Gastrocnemius medialis (tissue), 4 donors: ENCODE results near the gene ISL2. TPM values are rescaled to one million over a fixed set of nuclear protein-coding genes. Genes with fewer than 3 reads are reported as not detected.
"Not testable (repeated sequence)": the region's sequence is repeated elsewhere in the genome, so short reads cannot be mapped to it uniquely, and the experiment has no call there.

Experiments
- ATAC-seq, 2 donors: fragments of 150-250 bp; one replicate each; pipeline ENCODE4 v1.9.1; 2016
- DNase-seq, 2 donors: peaks; one replicate each; pipeline ENCODE4 v3.0.0-alpha.2; 2019
- H3K27ac ChIP-seq, 4 donors: fragments of 200-600 bp; sonication (generic); 1 replicate in 1 of 4; 2 replicates in 3 of 4; pipeline ENCODE4 v1.5.1; 2016 to 2018; ENCODE audit warnings: mild to moderate bottlenecking in 2 of 4, moderate library complexity in 1 of 4
- H3K27me3 ChIP-seq, 3 donors: fragments of 200-600 bp; sonication (generic) in 2 of 3; 1 replicate in 1 of 3; 2 replicates in 2 of 3; pipeline versions ENCODE4 v1.5.1 to v1.6.0; 2016 to 2019; ENCODE audit warnings: mild to moderate bottlenecking in 1 of 3, moderate library complexity in 1 of 3
- H3K36me3 ChIP-seq, 2 donors: fragments of 200-600 bp; sonication (generic) in 1 of 2; one replicate each; pipeline ENCODE4 v1.5.1; 2017 to 2018
- H3K4me1 ChIP-seq, 2 donors: fragments of 200-600 bp; sonication (generic) in 1 of 2; one replicate each; pipeline ENCODE4 v1.5.1; 2016 to 2017; ENCODE audit warnings: mild to moderate bottlenecking in 2 of 2
- H3K4me3 ChIP-seq, 4 donors: fragments of 200-600 bp; sonication (generic) in 3 of 4; 1 replicate in 1 of 4; 2 replicates in 3 of 4; pipeline ENCODE4 v1.5.1; 2016 to 2019; ENCODE audit warnings: mild to moderate bottlenecking in 2 of 4
- H3K9me3 ChIP-seq, 3 donors: fragments of 200-600 bp; sonication (generic) in 2 of 3; 1 replicate in 1 of 3; 2 replicates in 2 of 3; pipeline ENCODE4 v1.5.1; 2016 to 2019
- CTCF ChIP-seq, 5 experiments: fragments of 450-650 bp in 3 of 5; fragments of 200-600 bp in 2 of 5; sonication (generic) in 2 of 5; IDR thresholded peaks in 4 of 5; conservative IDR thresholded peaks in 1 of 5; 1 replicate in 4 of 5; 2 replicates in 1 of 5; pipeline ENCODE4 v1.5.1; 2016 to 2019; ENCODE audit warnings: antibody characterized with exemption in 5 of 5, mild to moderate bottlenecking in 3 of 5, moderate library complexity in 3 of 5
- POLR2A ChIP-seq, 2 donors: fragments of 450-650 bp; IDR thresholded peaks; one replicate each; pipeline ENCODE4 v1.6.1; 2017; ENCODE audit warnings: antibody characterized with exemption in 2 of 2, mild to moderate bottlenecking in 2 of 2, moderate library complexity in 2 of 2
- in situ Hi-C, 4 donors: fragments of 200-750 bp; cut with MboI; loops; one replicate each; pipeline versions ENCODE4 v1.15.0 to v1.8.0; 2017; ENCODE audit warnings: low sequenced_read_pairs in 4 of 4
- intact Hi-C: fragments of 100-400 bp; cut with DNase I; formaldehyde crosslinking; loops from one replicate; pipeline ENCODE4 v1.15.1; 2023; ENCODE audit warnings: low total_unique reads
- total RNA-seq, 4 donors: library from RNA; depleted of rRNA; stranded (reverse); fragments of >200 nt; gene quantifications; one replicate each; pipeline versions ENCODE4 v1.1.0 to v1.2.3, GENCODE V29; 2016

The ISL2 gene
- total RNA-seq, 4 donors from 2014 or later: not detected

DNA sequence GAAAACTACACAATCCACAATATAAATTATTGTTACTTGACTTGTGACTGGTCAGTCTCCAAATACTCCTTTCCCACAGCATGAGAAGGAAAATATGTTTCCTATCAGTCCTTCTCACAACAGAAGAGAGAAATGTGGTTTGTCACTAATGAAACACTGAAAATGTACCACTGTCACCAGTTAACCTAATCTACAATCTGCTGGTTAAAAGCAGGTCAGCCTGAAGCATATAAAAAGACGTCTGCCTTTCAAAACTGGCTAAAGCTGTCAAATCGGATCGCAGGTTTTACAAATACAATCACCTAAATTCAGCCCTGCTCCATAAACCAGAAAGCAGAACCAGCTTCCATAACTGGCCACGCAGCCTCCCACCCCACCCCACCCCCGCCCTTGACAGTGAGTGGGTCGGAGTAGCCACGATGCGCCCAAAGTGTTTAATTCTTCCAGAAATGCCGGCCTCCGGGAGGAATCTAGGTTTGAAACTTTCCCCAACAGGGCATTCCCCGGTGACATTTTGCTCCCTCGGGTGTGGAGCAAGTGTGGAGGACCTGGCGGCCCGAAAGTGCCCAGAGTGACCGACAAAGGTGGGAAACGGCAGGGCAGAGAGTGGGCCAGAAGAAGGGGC is 26.0 kb upstream of the ISL2 start:
- peak; percentile 37 to 40 for ATAC-seq
- Histone ChIP-seq H3K9me3 (no peaks in the 10 kb centered on the region), H3K36me3 (no peaks in the 10 kb centered on the region), H3K4me3 (peak overlapping the region; percentile 74 to 97 (median 78)), H3K27me3 (no peaks in the 10 kb centered on the region), H3K4me1 (peaks cover 27 to 31% of the 10 kb centered on the region in 2 donors), H3K27ac (peak overlapping the region; percentile 87 to 94 (median 90))
- TF ChIP-seq POLR2A (IDR thresholded peaks at IDR 0.05) (no peak), CTCF (IDR thresholded peaks at IDR 0.05 in 4 of 5, conservative IDR thresholded peaks at IDR 0.05 in 1 of 5) (no peak)
- no peak for DNase-seq
- in situ Hi-C loops: loop anchor here in 1 of 4 donors (10.0 kb wide), 1 partner anchor 116 kb away; no protein-coding TSS in a partner anchor
- intact Hi-C loops: loop anchor here (2.0 kb wide), 1 partner anchor 120 kb away; no protein-coding TSS in a partner anchor

GRCh38 chr15:76311100-76311953 is 25.2 kb upstream of the ISL2 start, which contains the start of gene ETFA:
ETFA (minus strand) TSS chr15:76311469; CDS start chr15:76311388, 81 bp downstream.
- TF ChIP-seq POLR2A (IDR thresholded peaks at IDR 0.05) (peak; percentile 98 to 99), CTCF (IDR thresholded peaks at IDR 0.05 in 4 of 5, conservative IDR thresholded peaks at IDR 0.05 in 1 of 5) (no peak)
- Histone ChIP-seq H3K27ac (peak within 1 kb of the TSS; percentile 87 to 94 (median 90)), H3K9me3 (no peaks in the 10 kb centered on the region), H3K4me1 (peaks cover 27 to 31% of the 10 kb centered on the region in 2 donors), H3K27me3 (no peaks in the 10 kb centered on the region), H3K36me3 (no peaks in the 10 kb centered on the region), H3K4me3 (peak within 1 kb of the TSS; percentile 74 to 97 (median 78))
- intact Hi-C loops: loop anchor here (2.0 kb wide), 1 partner anchor 121 kb away; no protein-coding TSS in a partner anchor
- DNase-seq: peak; percentile 96 to 98
- in situ Hi-C loops: loop anchor here in 1 of 4 donors (10.0 kb wide), 1 partner anchor 117 kb away; no protein-coding TSS in a partner anchor
- ATAC-seq: peak; percentile 93 to 95

- H3K4me3 ChIP-seq: no peak overlapping the region
- peaks cover 22 to 27% of the 10 kb centered on the region in 2 donors for H3K4me1 ChIP-seq
- TF ChIP-seq CTCF (IDR thresholded peaks at IDR 0.05 in 4 of 5, conservative IDR thresholded peaks at IDR 0.05 in 1 of 5): no peak
- TF ChIP-seq POLR2A (IDR thresholded peaks at IDR 0.05): no peak
- H3K9me3 ChIP-seq: no peaks in the 10 kb centered on the region
- no peak for ATAC-seq
- H3K36me3 ChIP-seq: no peaks in the 10 kb centered on the region
- in situ Hi-C loops (loop anchor here in 1 of 4 donors (10.0 kb wide), 1 partner anchor 118 kb away; no protein-coding TSS in a partner anchor), intact Hi-C loops (loop anchor here (2.0 kb wide), 1 partner anchor 116 kb away; no protein-coding TSS in a partner anchor)
- peak overlapping the region; percentile 15 to 94 (median 62) for H3K27ac ChIP-seq
- no peaks in the 10 kb centered on the region for H3K27me3 ChIP-seq
- no peak for DNase-seq
Observed at GRCh38 chr15:76312540-76313174, 23.9 kb upstream of the ISL2 start.

- in situ Hi-C loops: loop anchor here in 1 of 4 donors (10.0 kb wide), 1 partner anchor 118 kb away; no protein-coding TSS in a partner anchor
- not testable (repeated sequence) for H3K27me3 ChIP-seq, DNase-seq, ATAC-seq, H3K4me3 ChIP-seq, H3K36me3 ChIP-seq, H3K9me3 ChIP-seq
- intact Hi-C loops: loop anchor here (2.0 kb wide), 1 partner anchor 116 kb away; no protein-coding TSS in a partner anchor
- H3K4me1 ChIP-seq: peaks cover 22 to 25% of the 10 kb centered on the region in 2 donors
- peak overlapping the region in 3 of 4 donors; percentile 15 to 94 (median 88) for H3K27ac ChIP-seq
Observed at GRCh38 chr15:76313175-76313567, 23.4 kb upstream of the ISL2 start.
